Activated T-cell treated with anti-CD3 and anti-CD28 coated beads for 48 hours (primary cell): Measurements from ENCODE around the gene GOSR2.
"Not testable (repeated sequence)": the region's sequence is repeated elsewhere in the genome, so short reads cannot be mapped to it uniquely, and the experiment has no call there.

ENCODE experiments used
- DNase-seq: peaks from one replicate; pipeline ENCODE4 v3.0.0-alpha.2; 2020; ENCODE audit warnings: low read depth

GOSR2 gene

GRCh38 chr17:46894024-46894423 lies 28.9 kb upstream of the GOSR2 start:
- DNase-seq = no peak

- DNase-seq = no peak
These were observed 28.3 kb upstream of the GOSR2 start for GRCh38 chr17:46894476-46895151.

DNA sequence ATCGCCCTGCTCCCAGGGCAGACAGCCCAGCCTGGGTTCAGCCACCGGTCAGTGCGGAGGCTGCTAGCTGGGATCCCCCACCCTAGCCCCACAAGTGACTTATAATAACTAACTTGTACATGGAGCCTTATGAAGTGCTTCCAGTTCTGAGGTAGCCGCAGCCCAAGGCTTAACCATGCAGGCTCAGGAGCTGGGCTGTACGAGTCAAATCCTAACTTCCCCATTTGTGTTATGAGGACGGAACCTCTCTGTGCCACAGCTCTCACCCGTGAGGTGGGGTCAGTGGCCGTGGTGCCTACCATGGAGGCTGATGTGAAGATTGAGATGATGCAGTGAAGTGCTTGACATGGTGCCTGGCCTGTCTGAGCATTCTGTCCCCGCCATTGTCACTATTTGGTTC lies 27.8 kb upstream of the GOSR2 start:
- no peak for DNase-seq

DNA sequence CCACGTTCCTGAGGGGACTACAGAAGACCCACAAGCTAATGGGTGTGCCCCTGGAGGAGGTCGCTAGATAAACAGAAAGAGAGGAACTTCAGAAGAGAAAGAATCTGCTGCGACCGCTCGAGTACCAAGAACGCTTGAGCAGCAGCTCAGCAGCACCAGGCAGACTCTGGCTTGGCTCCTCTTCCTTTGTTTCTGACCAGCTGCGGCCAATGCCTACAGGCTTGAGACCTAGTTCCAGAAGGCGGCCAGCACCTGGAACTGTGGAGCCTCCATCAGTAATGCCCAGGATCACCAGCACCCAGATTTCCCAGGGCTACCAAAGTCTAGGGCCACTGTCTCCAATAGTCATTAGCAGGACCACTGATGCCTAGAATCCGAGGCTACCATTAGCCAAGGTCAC lies 26.0 kb upstream of the GOSR2 start:
- DNase-seq = no peak

- DNase-seq = no peak
These were observed 24.6 kb upstream of the GOSR2 start for GRCh38 chr17:46898364-46898763.

DNA sequence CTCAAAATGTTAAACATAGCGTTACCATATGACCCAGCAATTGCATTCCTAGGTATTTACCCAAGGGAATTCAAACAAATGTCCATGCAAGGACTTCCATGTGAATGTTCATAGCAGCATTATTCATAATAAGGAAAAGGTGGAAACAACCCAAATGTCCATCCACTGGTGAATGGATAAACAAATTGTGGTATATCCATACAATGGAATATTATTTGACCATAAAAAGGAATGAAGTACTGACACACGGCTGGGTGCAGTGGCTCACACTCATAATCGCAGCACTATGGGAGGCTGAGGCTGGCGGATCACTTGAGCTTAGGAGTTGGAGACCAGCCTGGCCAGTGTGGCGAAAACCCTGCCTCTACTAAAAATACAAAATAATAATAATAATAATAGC lies 24.1 kb upstream of the GOSR2 start:
- no peak for DNase-seq

GRCh38 chr17:46901291-46901690 lies 21.7 kb upstream of the GOSR2 start:
- DNase-seq = no peak

GRCh38 chr17:46903762-46904672 lies 18.9 kb upstream of the GOSR2 start:
- no peak for DNase-seq

- DNase-seq = no peak
These were observed 14.8 kb upstream of the GOSR2 start for GRCh38 chr17:46908068-46908737.

DNA sequence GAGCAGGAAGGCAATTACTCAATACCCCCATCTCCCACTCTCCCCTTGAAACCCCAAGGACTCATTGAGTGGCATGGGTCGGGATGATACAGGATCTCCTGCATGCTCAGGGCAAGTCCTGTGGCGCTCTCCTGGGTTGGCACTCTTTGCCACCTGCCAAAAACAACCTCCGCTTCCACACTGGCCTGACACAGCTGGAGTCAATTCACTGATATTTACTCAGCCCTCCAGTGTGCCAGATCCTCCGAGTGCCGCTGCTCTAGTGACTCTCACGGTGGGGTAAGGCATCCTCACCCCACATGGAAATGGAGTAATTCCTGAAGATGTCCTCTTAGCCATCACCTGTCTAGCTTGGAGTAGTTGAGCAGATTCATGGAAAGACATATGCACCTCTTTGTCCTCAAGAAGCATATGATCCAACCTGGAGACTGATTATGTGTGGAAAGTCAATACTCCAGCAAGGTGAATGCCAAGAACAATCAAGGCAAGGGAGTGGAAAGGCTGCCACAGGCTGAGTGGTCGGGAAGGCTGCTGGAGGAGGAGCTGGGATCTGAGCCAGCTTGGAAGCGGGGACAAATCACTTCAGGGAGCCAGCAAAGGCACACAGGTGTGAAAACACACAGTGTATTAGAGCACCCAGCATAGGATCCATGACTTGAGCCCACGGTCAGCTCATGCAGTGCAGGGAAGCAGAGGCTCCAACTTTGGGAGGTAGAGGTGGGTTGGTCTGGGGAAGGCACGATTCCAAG lies 12.6 kb upstream of the GOSR2 start:
- no peak for DNase-seq

DNA sequence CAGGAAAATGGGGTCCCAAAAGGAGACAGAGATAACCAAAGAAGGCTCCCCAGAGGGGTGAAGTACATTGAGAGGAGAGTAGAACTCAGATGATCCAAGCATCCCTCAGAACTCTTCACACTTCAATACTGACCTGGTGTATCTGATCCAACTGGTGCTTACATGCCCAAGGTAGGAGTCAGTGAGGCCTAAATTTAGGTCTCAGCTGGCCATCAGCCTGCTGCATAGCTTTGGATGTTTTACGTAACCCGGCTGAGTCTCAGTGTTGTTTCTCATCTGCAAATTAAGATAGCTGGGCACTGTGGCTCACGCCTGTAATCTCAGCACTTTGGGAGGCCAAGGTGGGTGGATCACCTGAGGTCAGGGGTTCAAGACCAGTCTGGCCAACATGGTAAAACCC lies 11.6 kb upstream of the GOSR2 start:
- DNase-seq = no peak

GRCh38 chr17:46915596-46915995 lies 7.4 kb upstream of the GOSR2 start:
- DNase-seq = no peak

DNA sequence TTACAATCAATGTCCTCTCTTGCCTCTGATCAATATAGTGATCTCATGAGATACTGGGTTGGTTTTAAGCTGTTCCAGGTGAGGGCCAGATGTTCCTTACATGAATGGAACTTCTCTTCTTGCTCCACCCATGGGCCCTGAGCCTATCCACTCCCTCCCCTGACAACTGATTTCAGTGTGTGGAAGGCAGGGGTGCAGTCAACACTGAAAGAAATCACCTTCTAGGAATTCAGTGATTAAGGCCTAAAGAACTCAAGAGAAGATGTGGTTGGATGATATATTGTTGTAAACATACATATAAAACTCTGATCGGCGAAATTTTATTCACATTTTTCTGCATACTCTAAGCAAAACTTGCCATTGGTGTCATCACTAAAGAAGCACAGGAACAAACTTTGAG lies 6.7 kb upstream of the GOSR2 start:
- no peak for DNase-seq

- DNase-seq = no peak
These were observed 6.3 kb upstream of the GOSR2 start for GRCh38 chr17:46916623-46917022.

DNA sequence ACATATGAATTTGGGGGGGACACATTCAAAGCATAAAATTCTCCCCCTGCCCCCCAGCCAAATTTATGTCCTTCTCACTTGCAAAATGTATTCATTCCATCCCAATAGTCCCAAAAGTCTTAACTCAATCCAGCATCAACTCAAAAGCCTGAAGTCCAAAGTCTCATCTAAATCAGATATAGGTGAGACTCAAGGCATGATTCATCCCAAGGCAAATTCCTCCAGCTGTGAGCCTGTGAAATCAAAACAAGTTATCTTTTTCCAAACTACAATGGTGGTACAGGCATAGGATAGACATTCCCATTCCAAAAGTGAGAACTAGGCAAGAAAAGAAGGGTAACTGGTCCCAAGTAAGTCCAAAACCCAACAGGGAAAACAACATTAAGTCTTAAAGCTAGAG lies 5.9 kb upstream of the GOSR2 start:
- DNase-seq = no peak

DNA sequence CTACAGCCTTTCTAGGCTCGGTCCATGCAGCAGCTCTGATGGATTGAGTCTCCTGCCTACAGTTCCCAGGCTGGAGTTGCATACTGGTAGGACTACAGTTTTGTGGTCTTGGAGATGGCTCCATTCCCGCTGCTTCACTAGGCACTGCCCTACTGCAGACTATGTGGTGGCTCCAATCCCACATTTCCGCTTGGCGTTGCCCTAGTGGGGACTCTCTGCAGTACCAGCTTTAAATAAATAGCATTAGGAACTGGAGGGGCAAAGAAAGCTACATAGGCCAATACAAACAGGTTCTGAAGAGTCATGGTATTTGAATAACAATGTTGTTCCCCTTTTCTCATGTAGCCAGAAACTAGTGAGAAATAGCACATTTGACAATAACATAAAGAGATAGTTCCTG lies 5.4 kb upstream of the GOSR2 start:
- DNase-seq = no peak

GRCh38 chr17:46921962-46922361 lies 998 bp upstream of the GOSR2 start:
- not testable (repeated sequence) for DNase-seq

DNA sequence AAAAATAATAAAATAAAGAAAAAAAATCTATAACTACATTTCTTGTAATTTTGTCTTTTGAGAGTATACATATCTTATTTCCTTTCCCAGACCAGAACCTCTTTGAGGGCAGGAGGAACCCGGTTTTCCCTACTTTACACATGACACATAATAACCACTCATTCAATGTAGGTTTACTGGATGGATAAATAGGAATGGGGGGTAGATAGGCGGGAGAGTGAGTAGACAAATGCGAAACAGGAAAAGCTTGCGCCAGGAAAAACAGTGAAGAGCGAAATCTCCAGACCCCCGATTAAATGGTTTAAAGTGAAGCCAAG lies 515 bp upstream of the GOSR2 start:
- no peak for DNase-seq

GRCh38 chr17:46925185-46925868 lies 2.4 kb downstream of the GOSR2 start:
- DNase-seq = no peak

DNA sequence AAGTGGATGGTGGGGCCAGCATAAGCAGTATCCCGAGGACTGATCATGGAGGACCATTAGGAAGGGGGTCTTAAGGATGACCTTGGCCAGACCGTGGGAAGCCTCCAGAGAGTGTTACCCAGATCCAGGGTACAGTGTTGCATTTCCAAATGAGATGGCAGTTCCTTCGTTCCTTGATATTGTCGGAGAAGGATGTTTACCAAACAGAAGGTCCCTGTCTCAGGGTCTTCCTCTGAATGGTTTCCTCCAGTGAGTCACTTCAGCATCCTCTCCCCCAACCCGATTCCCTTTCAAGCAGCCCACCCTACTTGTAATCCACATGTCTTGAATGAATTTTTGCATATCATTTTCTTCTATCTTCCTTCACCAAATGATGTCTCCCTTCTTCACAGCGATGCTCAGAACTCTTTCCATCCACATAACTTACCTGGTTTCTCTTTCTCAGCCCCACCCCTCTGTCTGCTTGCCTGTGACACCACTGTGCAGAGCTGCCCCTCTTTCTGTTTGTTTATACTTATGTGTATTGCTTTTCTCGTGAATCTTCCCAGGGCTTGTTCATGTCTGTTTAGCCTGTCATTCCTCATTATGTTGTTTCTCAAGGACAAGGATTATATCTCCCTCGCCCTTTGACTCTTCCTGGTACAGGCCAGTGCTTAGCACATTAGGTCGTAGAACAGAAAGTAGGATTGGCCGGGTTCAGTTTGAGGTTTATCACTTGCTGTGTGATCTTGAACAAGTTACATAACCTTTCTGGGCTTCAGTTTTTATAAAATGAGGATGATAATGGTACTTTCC lies 5.7 kb downstream of the GOSR2 start:
- DNase-seq = no peak

DNA sequence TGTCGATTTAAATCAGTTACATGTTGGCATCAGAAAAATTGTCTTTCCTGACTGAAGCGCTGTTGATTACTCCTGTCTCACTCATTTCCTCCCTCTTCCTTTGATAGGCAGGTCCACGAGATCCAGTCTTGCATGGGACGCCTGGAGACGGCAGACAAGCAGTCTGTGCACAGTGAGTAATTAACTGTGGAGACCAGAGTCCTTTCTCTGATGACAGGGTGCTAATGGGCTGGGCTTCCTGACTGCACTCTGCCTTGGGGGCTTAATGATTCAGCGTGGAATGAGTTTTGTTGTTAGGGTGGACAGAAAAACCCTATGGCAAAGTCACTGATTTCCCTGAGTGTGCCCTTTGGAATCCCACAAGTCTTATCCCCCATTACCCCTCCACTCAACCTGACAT lies 6.5 kb downstream of the GOSR2 start:
- DNase-seq = no peak
